NCI-H345 (cell line): ENCODE measurements around the gene SKA1.
"Not testable (repeated sequence)": the region's sequence is repeated elsewhere in the genome, so short reads cannot be mapped to it uniquely, and the experiment has no call there.

Experiments
- DNase-seq: peaks from one replicate; lab custom pipeline; 2025; lab: John Stamatoyannopoulos, UW

The SKA1 gene

GRCh38 chr18:50395093-50395492 is 20.2 kb downstream of the SKA1 start:
- no peak for DNase-seq

- DNase-seq = no peak
Measured at GRCh38 chr18:50396005-50396660, 21.3 kb downstream of the SKA1 start.

GRCh38 chr18:50397023-50397422 is 22.2 kb downstream of the SKA1 start:
- no peak for DNase-seq

- DNase-seq = no peak
Measured at GRCh38 chr18:50398099-50398498, 23.3 kb downstream of the SKA1 start.

- DNase-seq = no peak
Measured at GRCh38 chr18:50398947-50399346, 24.1 kb downstream of the SKA1 start.

- DNase-seq = no peak
Measured at GRCh38 chr18:50399582-50399981, 24.7 kb downstream of the SKA1 start.

- DNase-seq = not testable (repeated sequence)
Measured at GRCh38 chr18:50400438-50400837, 25.6 kb downstream of the SKA1 start.

GRCh38 chr18:50401295-50401694 is 26.4 kb downstream of the SKA1 start:
- peak; percentile 47 for DNase-seq

- DNase-seq = peak; percentile 88
Measured at GRCh38 chr18:50401888-50402287, 27.0 kb downstream of the SKA1 start.

GRCh38 chr18:50404752-50405581 is 30.1 kb downstream of the SKA1 start:
- peak; percentile 48 for DNase-seq

GRCh38 chr18:50405582-50406271 is 30.9 kb downstream of the SKA1 start:
- DNase-seq = peak; percentile 85

GRCh38 chr18:50409236-50409635 is 34.4 kb downstream of the SKA1 start:
- DNase-seq = no peak

- DNase-seq = peak; percentile 41
Measured at GRCh38 chr18:50410008-50410407, 35.2 kb downstream of the SKA1 start.

- DNase-seq = no peak
Measured at GRCh38 chr18:50410894-50411293, 36.0 kb downstream of the SKA1 start.

- not testable (repeated sequence) for DNase-seq
Measured at GRCh38 chr18:50416832-50417231, 42.0 kb downstream of the SKA1 start.

GRCh38 chr18:50417705-50418104 is 42.9 kb downstream of the SKA1 start:
- not testable (repeated sequence) for DNase-seq

GRCh38 chr18:50418650-50419049 is 43.8 kb downstream of the SKA1 start:
- DNase-seq = no peak

GRCh38 chr18:50422286-50422898 is 47.5 kb downstream of the SKA1 start:
- DNase-seq = no peak

GRCh38 chr18:50424877-50425690 is 50.2 kb downstream of the SKA1 start:
- no peak for DNase-seq

GRCh38 chr18:50427896-50428295 is 53.0 kb downstream of the SKA1 start:
- DNase-seq = no peak

- DNase-seq = no peak
Measured at GRCh38 chr18:50428531-50429206, 53.8 kb downstream of the SKA1 start.
